RWPE2 (cell line): Measurements from ENCODE around the gene FCGBP.
"Not testable (repeated sequence)": the region's sequence is repeated elsewhere in the genome, so short reads cannot be mapped to it uniquely, and the experiment has no call there.

ENCODE experiments used
- ATAC-seq: fragments of 200-7000 bp; cut with Tn5 transposase; 3 replicates; pipeline ENCODE4 v1.9.1; 2021; ENCODE audit warnings: low read depth
- DNase-seq: peaks from one replicate; pipeline ENCODE4 v3.0.0-alpha.2; 2020; ENCODE audit warnings: low spot score
- H3K27ac ChIP-seq: fragments of 450-650 bp; 2 replicates; pipeline ENCODE4 v1.5.1; 2017; ENCODE audit warnings: mild to moderate bottlenecking; ENCODE audit not compliant: poor library complexity, severe bottlenecking
- H3K27me3 ChIP-seq: fragments of 250-450 bp; sonication (Bioruptor Pico); 2 replicates; pipeline ENCODE4 v1.5.1; 2021; ENCODE audit warnings: mild to moderate bottlenecking, moderate library complexity; ENCODE audit not compliant: insufficient read depth, poor library complexity, severe bottlenecking
- H3K36me3 ChIP-seq: fragments of 250-450 bp; sonication (Bioruptor Pico); 2 replicates; pipeline ENCODE4 v1.5.1; 2020; ENCODE audit warnings: low read depth, mild to moderate bottlenecking, moderate library complexity
- H3K4me1 ChIP-seq: fragments of 250-450 bp; sonication (Bioruptor Pico); 2 replicates; pipeline ENCODE4 v1.5.1; 2021; ENCODE audit warnings: mild to moderate bottlenecking, moderate library complexity; ENCODE audit not compliant: insufficient read depth, poor library complexity, severe bottlenecking
- H3K4me3 ChIP-seq: fragments of 250-450 bp; sonication (Bioruptor Pico); 2 replicates; pipeline ENCODE4 v1.5.1; 2021; ENCODE audit warnings: mild to moderate bottlenecking, moderate library complexity; ENCODE audit not compliant: severe bottlenecking
- H3K9me3 ChIP-seq: fragments of 250-450 bp; sonication (Bioruptor Pico); 2 replicates; pipeline ENCODE4 v1.5.1; 2021; ENCODE audit warnings: mild to moderate bottlenecking, moderate library complexity; ENCODE audit not compliant: severe bottlenecking
- CTCF ChIP-seq: fragments of 450-650 bp; IDR thresholded peaks from one replicate; pipeline ENCODE4 v1.5.1; 2017; ENCODE audit warnings: mild to moderate bottlenecking, moderate library complexity; ENCODE audit not compliant: poor library complexity, severe bottlenecking

Gene FCGBP

DNA sequence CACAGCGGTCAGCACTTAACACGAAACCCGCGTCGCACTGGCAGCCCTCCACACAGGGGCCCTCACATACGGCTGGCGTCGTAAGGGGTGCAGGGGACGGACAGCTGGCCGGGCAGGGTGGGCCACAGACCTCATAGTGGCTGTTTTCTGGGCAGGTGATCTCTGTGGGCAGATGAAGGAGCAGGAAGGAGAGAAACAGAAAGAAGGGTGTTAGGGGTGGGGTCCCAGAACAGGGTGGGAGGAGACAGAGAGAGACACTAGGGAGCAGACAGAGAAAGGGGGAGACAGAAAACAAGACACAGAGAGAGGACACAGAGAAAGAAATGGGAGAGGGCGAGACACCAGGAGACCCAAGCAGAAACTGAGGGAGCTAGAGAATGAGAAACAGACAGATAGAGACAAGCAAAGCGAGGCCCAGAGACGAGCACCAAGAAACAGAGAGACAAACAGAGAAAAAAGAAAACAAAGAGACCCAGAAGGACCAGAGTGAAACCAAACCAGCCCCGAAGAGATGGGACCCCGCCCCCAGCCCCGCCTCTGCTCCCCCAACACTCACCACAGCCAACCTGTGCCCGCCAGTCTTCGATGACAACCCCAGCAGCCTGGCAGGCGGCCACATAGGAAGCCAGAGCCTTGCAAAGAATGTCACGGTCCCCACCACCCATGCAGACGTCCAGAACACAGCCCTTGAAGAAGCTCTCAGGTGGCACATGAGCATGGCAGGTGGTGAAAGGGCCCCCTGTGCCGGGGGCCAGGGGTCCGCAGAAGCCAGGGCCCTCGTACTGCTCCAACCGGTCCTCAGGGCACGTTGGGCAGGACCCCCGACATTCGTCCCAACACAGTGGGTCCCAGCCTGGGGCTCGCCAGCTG, 40.8 kb downstream of the FCGBP start:
- H3K27ac ChIP-seq, H3K4me1 ChIP-seq, H3K4me3 ChIP-seq, H3K27me3 ChIP-seq, H3K9me3 ChIP-seq, H3K36me3 ChIP-seq: not testable (repeated sequence)
- DNase-seq (peak; percentile 44), ATAC-seq (peak; percentile 20; the same call in 1 of the 3 replicates)

DNA sequence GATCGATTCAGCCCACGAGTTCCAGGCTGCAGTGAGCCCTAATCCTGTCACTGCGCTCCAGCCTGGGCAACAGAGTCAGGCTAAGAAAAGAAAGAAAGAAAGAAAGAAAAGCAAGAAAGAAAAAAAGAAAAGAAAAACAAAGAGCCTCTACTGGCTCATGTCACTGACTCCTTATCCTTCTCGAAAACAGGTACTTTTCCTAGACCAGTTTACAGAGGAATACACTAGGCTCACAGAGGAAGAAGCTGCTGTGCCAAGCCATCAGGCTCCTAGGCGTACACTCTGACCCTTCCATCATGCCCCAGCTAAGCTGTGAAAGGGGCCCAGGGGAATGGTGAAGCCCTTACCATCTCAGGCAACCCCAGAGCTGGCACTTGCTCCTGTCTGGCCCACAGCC, 41.9 kb downstream of the FCGBP start:
- DNase-seq, ATAC-seq, H3K36me3 ChIP-seq, H3K4me1 ChIP-seq, H3K9me3 ChIP-seq, H3K27ac ChIP-seq, H3K4me3 ChIP-seq, H3K27me3 ChIP-seq: not testable (repeated sequence)

- not testable (repeated sequence) for H3K36me3 ChIP-seq, H3K27me3 ChIP-seq, H3K27ac ChIP-seq, H3K9me3 ChIP-seq, H3K4me1 ChIP-seq, H3K4me3 ChIP-seq, ATAC-seq
- DNase-seq: peak; percentile 68
Observed at GRCh38 chr19:39891660-39892505, 42.6 kb downstream of the FCGBP start.

GRCh38 chr19:39890755-39891551, 43.5 kb downstream of the FCGBP start:
- Histone ChIP-seq H3K27me3 (no peaks in the 10 kb centered on the region), H3K4me1 (no peaks in the 10 kb centered on the region), H3K27ac (no peak overlapping the region), H3K9me3 (no peaks in the 10 kb centered on the region), H3K36me3 (no peaks in the 10 kb centered on the region), H3K4me3 (no peak overlapping the region)
- DNase-seq (peak; percentile 44), ATAC-seq (no peak)
- TF ChIP-seq CTCF: no peak

DNA sequence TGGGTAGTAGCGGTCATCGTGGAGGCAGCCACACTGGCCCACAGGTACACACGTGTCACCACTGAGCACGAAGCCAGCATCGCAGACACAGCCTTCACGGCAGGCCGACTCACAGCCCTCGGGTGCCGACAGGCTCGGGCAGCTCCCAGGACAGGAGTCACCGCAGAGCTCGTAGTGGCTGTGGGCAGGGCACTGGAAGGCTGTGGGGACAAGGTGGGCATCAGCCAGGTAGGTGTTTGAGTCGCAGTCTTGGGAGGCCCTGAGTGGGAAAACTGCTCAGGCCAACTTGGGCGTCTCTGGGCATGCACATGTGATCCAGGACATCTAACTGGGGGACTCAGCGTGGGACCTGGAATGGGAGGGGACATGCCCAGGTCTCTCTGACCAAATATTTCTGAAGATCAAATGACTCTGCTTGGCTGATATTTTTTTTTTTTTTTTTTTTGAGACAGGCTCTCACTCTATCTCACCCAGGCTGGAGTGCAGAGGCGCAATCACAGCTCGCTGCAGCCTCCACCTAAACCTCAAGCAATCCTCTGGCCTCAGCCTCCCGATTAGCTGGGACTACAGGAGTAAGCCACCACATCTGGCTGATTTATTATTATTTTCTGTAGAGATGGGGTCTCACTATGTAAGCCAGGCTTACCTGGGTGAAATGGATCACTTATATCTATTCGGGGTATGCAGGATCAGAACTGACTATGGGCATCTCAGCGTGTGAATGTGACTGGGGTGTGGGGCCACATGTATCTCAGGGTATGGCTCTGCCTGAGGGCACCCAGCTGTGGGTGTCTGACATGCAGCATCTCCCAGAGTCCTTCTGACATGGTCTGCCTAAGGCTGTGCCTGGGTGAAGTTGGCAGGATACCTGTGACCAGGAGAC, 44.3 kb downstream of the FCGBP start:
- H3K27ac ChIP-seq, H3K4me1 ChIP-seq, H3K9me3 ChIP-seq, H3K36me3 ChIP-seq, ATAC-seq, H3K27me3 ChIP-seq, H3K4me3 ChIP-seq: not testable (repeated sequence)
- DNase-seq: peak; percentile 65

- not testable (repeated sequence) for DNase-seq
Observed at GRCh38 chr19:39887456-39887951, 46.9 kb downstream of the FCGBP start.

DNA sequence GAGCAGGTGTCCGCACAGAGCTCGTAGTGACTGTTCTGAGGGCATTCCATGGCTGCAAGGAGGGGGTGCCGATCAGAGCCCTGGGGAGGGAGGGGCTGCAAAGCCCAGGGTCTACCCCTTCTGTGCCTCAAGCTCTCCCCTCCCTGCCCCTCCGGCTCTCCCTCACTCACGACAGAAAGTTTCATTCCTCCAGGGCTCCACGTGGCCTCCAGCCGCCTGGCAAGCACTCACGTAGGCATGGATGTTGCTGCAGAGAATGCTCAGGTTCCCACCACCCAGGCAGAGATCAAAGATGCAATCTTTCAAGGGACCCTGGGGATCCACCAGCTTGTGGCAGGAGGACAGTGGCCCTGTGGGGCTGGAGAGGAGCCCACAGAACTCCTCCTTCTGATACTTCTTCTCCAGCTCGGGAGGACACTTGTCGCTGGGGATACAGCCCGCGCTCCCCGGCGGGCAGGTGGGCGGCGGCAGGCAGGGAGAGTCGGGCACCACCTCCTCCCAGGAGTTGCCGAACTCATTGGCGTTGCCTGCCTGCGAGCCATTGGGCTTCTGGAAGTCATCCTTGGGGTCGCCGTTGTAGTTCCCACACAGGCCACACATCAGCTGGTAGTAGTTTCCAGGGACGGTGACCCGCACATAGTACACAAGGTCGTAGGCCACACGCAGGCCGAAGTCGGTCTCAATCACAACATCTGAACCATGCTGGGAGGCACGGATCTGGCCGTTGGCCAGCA, 48.4 kb downstream of the FCGBP start:
- not testable (repeated sequence) for H3K9me3 ChIP-seq, H3K27ac ChIP-seq, H3K36me3 ChIP-seq, H3K4me3 ChIP-seq, H3K4me1 ChIP-seq, H3K27me3 ChIP-seq, ATAC-seq
- peak; percentile 58 for DNase-seq

More at GRCh38 chr19:39887456-39887951, 46.9 kb downstream of the FCGBP start:
- ATAC-seq, H3K27ac ChIP-seq, H3K36me3 ChIP-seq, H3K4me1 ChIP-seq, H3K4me3 ChIP-seq, H3K9me3 ChIP-seq, H3K27me3 ChIP-seq: not testable (repeated sequence)

DNA sequence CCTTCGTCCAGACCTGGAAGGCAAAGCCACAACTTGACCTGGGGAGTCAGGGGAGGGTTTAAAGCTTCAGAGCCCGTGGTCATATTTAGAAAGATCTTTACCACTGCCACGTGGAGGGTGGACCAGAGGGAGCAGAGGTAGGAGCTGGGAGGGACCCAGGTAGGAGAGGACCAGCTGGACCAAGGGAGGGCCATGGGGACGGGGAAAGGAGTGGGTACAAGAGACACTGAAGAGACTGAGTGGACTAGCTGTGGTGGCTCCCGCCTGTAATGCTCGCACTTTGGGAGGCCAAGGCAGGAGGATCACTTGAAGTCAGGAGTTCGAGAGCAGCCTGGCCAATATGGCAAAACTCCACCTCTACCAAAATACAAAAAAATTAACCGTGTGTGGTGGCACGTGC, 49.7 kb downstream of the FCGBP start:
- not testable (repeated sequence) for H3K36me3 ChIP-seq, H3K27ac ChIP-seq, H3K27me3 ChIP-seq, H3K9me3 ChIP-seq, ATAC-seq, H3K4me1 ChIP-seq, DNase-seq, H3K4me3 ChIP-seq
